ENCODE data around the gene ALKBH8. TPM values are rescaled to one million over a fixed set of nuclear protein-coding genes. Genes with fewer than 3 reads are reported as not detected.
"Not testable (repeated sequence)": the region's sequence is repeated elsewhere in the genome, so short reads cannot be mapped to it uniquely, and the experiment has no call there.

Gene ALKBH8
- total RNA-seq, 1 donor from 2014 or later, result 13.1 TPM

- DNase-seq (ENCODE audit: low spot score), result peak; percentile 50
Observed at GRCh38 chr11:107576497-107577345, 11.2 kb upstream of the ALKBH8 start.

GRCh38 chr11:107573438-107573837 is 7.9 kb upstream of the ALKBH8 start:
- DNase-seq (ENCODE audit: low spot score), result no peak

GRCh38 chr11:107570015-107570414 is 4.5 kb upstream of the ALKBH8 start:
- no peak for DNase-seq (ENCODE audit: low spot score)

- DNase-seq (ENCODE audit: low spot score), result no peak
Observed at GRCh38 chr11:107567739-107568335, 2.3 kb upstream of the ALKBH8 start.

GRCh38 chr11:107566569-107566968 is 1.0 kb upstream of the ALKBH8 start:
- no peak for DNase-seq (ENCODE audit: low spot score)

GRCh38 chr11:107565955-107566501 is 493 bp upstream of the ALKBH8 start:
- not testable (repeated sequence) for DNase-seq (ENCODE audit: low spot score)

- no peak for DNase-seq (ENCODE audit: low spot score)
Observed at GRCh38 chr11:107564877-107565218, 687 bp downstream of the ALKBH8 start.

- DNase-seq (ENCODE audit: low spot score), result no peak
Observed at GRCh38 chr11:107563702-107564101, 1.8 kb downstream of the ALKBH8 start.

GRCh38 chr11:107562647-107563208 is 2.8 kb downstream of the ALKBH8 start:
- DNase-seq (ENCODE audit: low spot score), result no peak

GRCh38 chr11:107561688-107562087 is 3.8 kb downstream of the ALKBH8 start:
- DNase-seq (ENCODE audit: low spot score), result no peak

- no peak for DNase-seq (ENCODE audit: low spot score)
Observed at GRCh38 chr11:107550304-107550703, 15.2 kb downstream of the ALKBH8 start.

GRCh38 chr11:107549954-107550285 is 15.6 kb downstream of the ALKBH8 start:
- no peak for DNase-seq (ENCODE audit: low spot score)

GRCh38 chr11:107549253-107549953 is 16.1 kb downstream of the ALKBH8 start:
- no peak for DNase-seq (ENCODE audit: low spot score)

- DNase-seq (ENCODE audit: low spot score), result no peak
Observed at GRCh38 chr11:107547961-107548360, 17.6 kb downstream of the ALKBH8 start.

GRCh38 chr11:107545101-107545514 is 20.4 kb downstream of the ALKBH8 start:
- no peak for DNase-seq (ENCODE audit: low spot score)

GRCh38 chr11:107538821-107539220 is 26.7 kb downstream of the ALKBH8 start:
- no peak for DNase-seq (ENCODE audit: low spot score)

GRCh38 chr11:107538239-107538638 is 27.3 kb downstream of the ALKBH8 start:
- DNase-seq (ENCODE audit: low spot score), result no peak

GRCh38 chr11:107537155-107537554 is 28.4 kb downstream of the ALKBH8 start:
- not testable (repeated sequence) for DNase-seq (ENCODE audit: low spot score)

- no peak for DNase-seq (ENCODE audit: low spot score)
Observed at GRCh38 chr11:107526197-107526596, 39.3 kb downstream of the ALKBH8 start.

- DNase-seq (ENCODE audit: low spot score), result no peak
Observed at GRCh38 chr11:107508858-107509244, 56.7 kb downstream of the ALKBH8 start.

- no peak for DNase-seq (ENCODE audit: low spot score)
Observed at GRCh38 chr11:107508201-107508857, 57.2 kb downstream of the ALKBH8 start.

Measured in ureter (tissue), 1 donor.